Suprapubic skin (tissue), 4 donors: ENCODE data around the gene OIT3. TPM values are rescaled to one million over a fixed set of nuclear protein-coding genes. Genes with fewer than 3 reads are reported as not detected.

ENCODE experiments used
- DNase-seq, 2 donors: peaks; one replicate each; pipeline ENCODE4 v3.0.0-alpha.2; 2019; ENCODE audit warnings: low spot score in 2 of 2
- H3K27ac ChIP-seq: fragments of 200-600 bp; sonication (generic); one replicate; pipeline ENCODE4 v1.5.1; 2019
- H3K27me3 ChIP-seq: fragments of 200-600 bp; sonication (generic); one replicate; pipeline ENCODE4 v1.5.1; 2019
- H3K36me3 ChIP-seq: fragments of 200-600 bp; sonication (generic); one replicate; pipeline ENCODE4 v1.5.1; 2019
- H3K4me1 ChIP-seq: fragments of 200-600 bp; sonication (generic); one replicate; pipeline ENCODE4 v1.5.1; 2019
- H3K4me3 ChIP-seq: fragments of 200-600 bp; sonication (generic); one replicate; pipeline ENCODE4 v1.5.1; 2019; ENCODE audit warnings: mild to moderate bottlenecking
- H3K9me3 ChIP-seq: fragments of 200-600 bp; sonication (generic); one replicate; pipeline ENCODE4 v1.5.1; 2019
- EP300 ChIP-seq: sonication (generic); formaldehyde crosslinking; IDR thresholded peaks from one replicate; pipeline ENCODE4 v1.6.1; 2017; ENCODE audit warnings: antibody characterized with exemption
- POLR2A ChIP-seq, 2 donors: fragments of 450-650 bp; IDR thresholded peaks; one replicate each; pipeline ENCODE4 v1.6.1; 2017; ENCODE audit warnings: antibody characterized with exemption in 2 of 2, mild to moderate bottlenecking in 2 of 2, moderate library complexity in 2 of 2
- POLR2AphosphoS5 ChIP-seq, 3 donors: sonication (generic); formaldehyde crosslinking; IDR thresholded peaks; one replicate each; pipeline ENCODE4 v1.6.1; 2017; ENCODE audit warnings: antibody characterized with exemption in 3 of 3
- WGBS: methylation state at CpG from one replicate; pipeline ENCODE4 v1.1.5; 2018; 5-methylcytosine and 5-hydroxymethylcytosine counted together
- total RNA-seq, 4 donors: library from RNA; depleted of rRNA; stranded (reverse); fragments of >200 nt; gene quantifications; one replicate each; pipeline ENCODE4 v1.1.0, GENCODE V29; 2016
- TF ChIP-seq, protein P1 (sequence below), 2 donors: fragments of 200-600 bp in 1 of 2; fragments of 450-650 bp in 1 of 2; sonication (generic) in 1 of 2; IDR thresholded peaks; one replicate each; pipeline ENCODE4 v1.5.1; 2016 to 2019; ENCODE audit warnings: antibody characterized with exemption in 2 of 2, mild to moderate bottlenecking in 1 of 2, moderate library complexity in 1 of 2

The OIT3 gene
- total RNA-seq, 4 donors from 2014 or later: not detected

DNA sequence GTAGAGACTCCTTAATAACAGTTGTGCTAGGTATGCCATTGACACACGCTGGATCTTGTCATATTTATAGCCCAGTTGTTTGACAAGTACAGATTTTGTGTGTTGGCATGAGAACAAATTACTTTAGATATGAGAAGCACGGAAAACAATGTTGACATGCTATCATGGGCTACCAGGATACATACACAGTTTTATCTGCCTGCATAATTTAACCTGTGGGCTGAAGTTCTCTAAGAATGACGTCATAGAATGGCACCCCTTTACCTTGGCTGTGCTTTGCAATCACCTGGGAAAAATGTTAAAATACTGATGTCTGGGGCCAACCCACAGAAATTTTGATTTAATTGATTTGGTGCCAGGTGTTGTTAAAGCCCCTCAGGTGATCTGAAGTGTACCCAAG, 58.2 kb downstream of the OIT3 start:
- Histone ChIP-seq H3K27ac (no peak overlapping the region), H3K4me3 (no peak overlapping the region), H3K27me3 (peaks cover 3% of the 10 kb centered on the region), H3K36me3 (no peaks in the 10 kb centered on the region), H3K4me1 (no peaks in the 10 kb centered on the region), H3K9me3 (no peaks in the 10 kb centered on the region)
- WGBS: 44% methylated on average over 3 of the region's 3 CpGs
- TF ChIP-seq EP300 (no peak), POLR2AphosphoS5 (IDR thresholded peaks at IDR 0.05) (no peak), POLR2A (IDR thresholded peaks at IDR 0.05) (no peak)
- TF ChIP-seq, protein P1, sequence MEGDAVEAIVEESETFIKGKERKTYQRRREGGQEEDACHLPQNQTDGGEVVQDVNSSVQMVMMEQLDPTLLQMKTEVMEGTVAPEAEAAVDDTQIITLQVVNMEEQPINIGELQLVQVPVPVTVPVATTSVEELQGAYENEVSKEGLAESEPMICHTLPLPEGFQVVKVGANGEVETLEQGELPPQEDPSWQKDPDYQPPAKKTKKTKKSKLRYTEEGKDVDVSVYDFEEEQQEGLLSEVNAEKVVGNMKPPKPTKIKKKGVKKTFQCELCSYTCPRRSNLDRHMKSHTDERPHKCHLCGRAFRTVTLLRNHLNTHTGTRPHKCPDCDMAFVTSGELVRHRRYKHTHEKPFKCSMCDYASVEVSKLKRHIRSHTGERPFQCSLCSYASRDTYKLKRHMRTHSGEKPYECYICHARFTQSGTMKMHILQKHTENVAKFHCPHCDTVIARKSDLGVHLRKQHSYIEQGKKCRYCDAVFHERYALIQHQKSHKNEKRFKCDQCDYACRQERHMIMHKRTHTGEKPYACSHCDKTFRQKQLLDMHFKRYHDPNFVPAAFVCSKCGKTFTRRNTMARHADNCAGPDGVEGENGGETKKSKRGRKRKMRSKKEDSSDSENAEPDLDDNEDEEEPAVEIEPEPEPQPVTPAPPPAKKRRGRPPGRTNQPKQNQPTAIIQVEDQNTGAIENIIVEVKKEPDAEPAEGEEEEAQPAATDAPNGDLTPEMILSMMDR (IDR thresholded peaks at IDR 0.05): no peak
- no peak for DNase-seq

DNA sequence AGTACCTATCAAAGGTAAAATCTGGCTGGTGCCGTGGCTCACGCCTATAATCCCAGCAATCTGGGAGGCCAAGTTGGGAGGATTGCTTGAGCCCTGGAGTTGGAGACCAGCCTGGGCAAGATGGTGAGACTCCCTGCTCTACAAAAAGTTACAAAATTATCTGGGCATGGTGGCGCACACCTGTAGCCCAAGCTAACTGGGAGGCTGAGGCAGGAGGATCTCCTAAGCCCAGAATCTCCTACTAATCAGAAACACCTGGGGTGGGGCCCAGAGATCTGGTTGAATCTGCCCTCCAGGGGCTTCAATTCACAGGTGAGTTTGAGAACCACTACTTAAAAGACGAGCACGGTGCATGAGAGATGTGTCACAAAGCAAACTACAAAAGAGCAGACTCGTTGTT, 58.6 kb downstream of the OIT3 start:
- DNase-seq: no peak
- H3K4me3 ChIP-seq: no peak overlapping the region
- no peaks in the 10 kb centered on the region for H3K4me1 ChIP-seq
- H3K27me3 ChIP-seq: peaks cover 3% of the 10 kb centered on the region
- no peak overlapping the region for H3K27ac ChIP-seq
- TF ChIP-seq POLR2AphosphoS5 (IDR thresholded peaks at IDR 0.05): no peak
- TF ChIP-seq, protein P1 (IDR thresholded peaks at IDR 0.05): no peak
- TF ChIP-seq POLR2A (IDR thresholded peaks at IDR 0.05): no peak
- H3K9me3 ChIP-seq: no peaks in the 10 kb centered on the region
- WGBS: 68% methylated on average over 6 of the region's 6 CpGs
- no peaks in the 10 kb centered on the region for H3K36me3 ChIP-seq

DNA sequence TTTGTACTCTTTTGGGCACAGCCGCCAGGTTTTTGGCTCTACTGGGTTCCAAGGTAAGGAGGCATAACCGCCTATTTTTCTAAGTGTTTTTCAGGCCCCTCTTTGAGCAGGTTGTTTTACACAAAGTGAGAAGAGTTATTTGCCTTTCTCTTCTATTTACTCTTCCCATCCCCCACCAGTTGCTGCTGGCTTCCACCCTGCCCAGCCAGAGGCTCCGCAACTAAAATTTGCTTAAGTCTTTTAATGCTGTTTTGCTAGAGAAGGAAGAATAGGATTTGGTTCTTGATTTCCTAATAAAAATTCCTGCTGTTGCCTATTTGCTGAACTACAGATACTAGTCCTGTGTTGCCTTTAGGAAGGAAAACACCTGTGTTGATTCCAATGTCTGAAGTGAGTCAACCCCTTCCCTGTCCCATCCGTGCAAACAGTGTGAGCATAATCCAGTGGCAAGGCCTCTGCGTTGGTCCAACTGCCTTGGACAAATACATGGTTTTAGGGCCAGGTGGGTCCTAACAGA, 59.2 kb downstream of the OIT3 start:
- H3K4me3 ChIP-seq: no peak overlapping the region
- H3K27me3 ChIP-seq: peaks cover 3% of the 10 kb centered on the region
- H3K27ac ChIP-seq: no peak overlapping the region
- DNase-seq: no peak
- no peaks in the 10 kb centered on the region for H3K36me3 ChIP-seq
- no peaks in the 10 kb centered on the region for H3K9me3 ChIP-seq
- H3K4me1 ChIP-seq: no peaks in the 10 kb centered on the region
- TF ChIP-seq EP300: no peak
- TF ChIP-seq, protein P1 (IDR thresholded peaks at IDR 0.05): no peak
- TF ChIP-seq POLR2AphosphoS5 (IDR thresholded peaks at IDR 0.05): no peak
- TF ChIP-seq POLR2A (IDR thresholded peaks at IDR 0.05): no peak
- 54% methylated on average over 5 of the region's 5 CpGs for whole genome bisulfite sequencing

DNA sequence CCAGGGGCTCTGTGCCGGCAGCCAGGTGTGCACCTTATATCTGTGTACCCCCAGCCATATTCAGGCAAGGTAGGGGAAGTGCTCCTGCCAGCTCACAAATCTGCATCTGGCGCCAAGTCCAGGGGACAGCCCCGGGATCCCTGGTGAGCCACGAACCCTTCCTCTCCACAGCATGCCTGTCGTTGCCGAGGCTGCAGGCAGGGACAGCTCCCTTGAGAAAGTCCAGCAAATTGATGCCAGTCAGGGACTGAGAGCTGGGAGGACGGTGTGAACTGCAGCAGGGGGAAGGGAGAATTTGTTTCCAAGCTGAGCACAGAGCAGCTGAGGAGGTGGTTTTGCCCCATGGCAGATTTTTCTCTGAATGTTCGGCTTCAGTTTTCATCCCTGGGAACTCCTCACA, 60.1 kb downstream of the OIT3 start:
- Histone ChIP-seq H3K27ac (no peak overlapping the region), H3K4me1 (no peaks in the 10 kb centered on the region), H3K27me3 (peaks cover 3% of the 10 kb centered on the region), H3K36me3 (no peaks in the 10 kb centered on the region), H3K4me3 (no peak overlapping the region), H3K9me3 (no peaks in the 10 kb centered on the region)
- TF ChIP-seq POLR2AphosphoS5 (IDR thresholded peaks at IDR 0.05) (no peak), EP300 (no peak), POLR2A (IDR thresholded peaks at IDR 0.05) (no peak)
- TF ChIP-seq, protein P1 (IDR thresholded peaks at IDR 0.05): no peak
- 30% methylated on average over 7 of the region's 8 CpGs for WGBS
- DNase-seq: no peak

DNA sequence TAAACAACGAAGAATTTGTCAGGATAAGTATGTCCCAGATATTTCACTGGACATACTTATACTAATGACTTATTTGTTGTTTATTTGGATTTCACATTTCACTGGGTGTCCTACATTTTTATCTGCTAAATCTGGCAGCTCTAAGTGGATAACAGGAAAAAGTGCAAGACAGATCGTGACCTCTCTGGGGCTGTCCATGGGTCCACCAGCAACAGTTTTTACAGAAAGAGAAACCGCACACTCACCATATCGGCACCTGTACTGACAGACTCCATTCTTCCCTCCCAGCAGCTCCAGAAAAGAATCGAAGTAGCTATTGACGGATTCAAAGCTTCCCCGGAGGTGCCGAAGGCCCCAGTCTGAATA, 60.7 kb downstream of the OIT3 start:
- no peaks in the 10 kb centered on the region for H3K4me1 ChIP-seq
- no peaks in the 10 kb centered on the region for H3K36me3 ChIP-seq
- no peak overlapping the region for H3K27ac ChIP-seq
- no peaks in the 10 kb centered on the region for H3K9me3 ChIP-seq
- no peak for TF ChIP-seq POLR2A (IDR thresholded peaks at IDR 0.05)
- TF ChIP-seq, protein P1 (IDR thresholded peaks at IDR 0.05): no peak
- no peak for TF ChIP-seq EP300
- no peak for TF ChIP-seq POLR2AphosphoS5 (IDR thresholded peaks at IDR 0.05)
- no peak for DNase-seq
- no peak overlapping the region for H3K4me3 ChIP-seq
- WGBS: 84% methylated on average over 8 of the region's 8 CpGs
- peaks cover 3% of the 10 kb centered on the region for H3K27me3 ChIP-seq
